ENCODE measurements around the gene ACTN2. TPM values are rescaled to one million over a fixed set of nuclear protein-coding genes. Genes with fewer than 3 reads are reported as not detected.

Gene ACTN2
- total and polyA plus RNA-seq, 2 donors (not counting 3 experiments of a cell fraction or from before 2014, with no cell fraction given) = 0.22 to 0.55 TPM

DNA sequence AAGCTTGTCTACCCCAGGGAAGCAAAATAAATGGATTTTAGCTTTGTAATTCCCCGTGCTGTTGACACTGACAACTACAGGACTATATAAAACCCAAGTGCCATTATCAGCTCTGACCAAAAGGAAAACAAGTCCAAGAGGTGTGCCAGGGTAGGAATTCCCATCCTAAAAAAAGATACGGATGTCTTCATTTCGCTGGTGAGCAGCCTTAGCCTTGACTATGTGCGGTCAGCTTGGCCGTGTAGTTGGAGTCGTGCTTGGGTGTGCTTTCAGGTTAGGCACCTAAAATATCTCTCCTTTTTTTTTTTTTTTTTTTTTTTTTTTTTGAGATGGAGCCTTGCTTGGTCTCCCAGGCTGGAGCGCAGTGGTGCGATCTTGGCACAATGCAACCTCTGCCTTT lies 28.9 kb upstream of the ACTN2 start:
- POLR2A ChIA-PET = no interaction called here
- Histone ChIP-seq H3K27ac (ENCODE audit: insufficient read depth, low read depth, low read length) (no peak overlapping the region), H3K9ac (replicated peaks; ENCODE audit: extremely low read depth, insufficient read depth, low read length) (no peak overlapping the region), H4K20me1 (replicated peaks; ENCODE audit: control insufficient read depth, extremely low read depth, insufficient read depth, low read length) (no peaks in the 10 kb centered on the region), H3K27me3 (ENCODE audit: control insufficient read depth in 2 of 2, insufficient read depth in 2 of 2, low read length in 2 of 2) (no peaks in the 10 kb centered on the region), H3K4me2 (ENCODE audit: insufficient read depth, low read length) (no peak overlapping the region), H3K9me3 (replicated peaks; ENCODE audit: control insufficient read depth, insufficient read depth, low read length) (no peaks in the 10 kb centered on the region), H3K9me1 (replicated peaks; ENCODE audit: control insufficient read depth, extremely low read depth, insufficient read depth, low read length) (no peaks in the 10 kb centered on the region), H2AFZ (ENCODE audit: low read depth, low read length) (no peak overlapping the region), H3K4me1 (ENCODE audit: control insufficient read depth, extremely low read depth, insufficient read depth, low read length) (no peaks in the 10 kb centered on the region), H3K36me3 (ENCODE audit: control insufficient read depth in 2 of 2, extremely low read depth in 1 of 2, insufficient read depth in 2 of 2, low read length in 2 of 2) (no peaks in the 10 kb centered on the region), H3K4me3 (replicated peaks in 1 of 3; ENCODE audit: insufficient read depth in 1 of 3, low read depth in 1 of 3, low read length in 3 of 3) (no peak overlapping the region), H3K79me2 (ENCODE audit: control insufficient read depth, insufficient read depth, low read length) (no peaks in the 10 kb centered on the region)
- no peak for FAIRE-seq
- BruUV-seq (replicated peaks) = no TSS peak
- dilution Hi-C loops (cut with MboI; ENCODE audit: extremely low pct_ligation_motif_present, low sequenced_read_pairs) = no loop called here
- CTCF ChIA-PET = no interaction called here
- TF ChIP-seq EZH2 (IDR thresholded peaks at IDR 0.05; ENCODE audit: borderline replicate concordance, low read depth, low read length, severe bottlenecking) = no peak
- TF ChIP-seq JUN (IDR thresholded peaks at IDR 0.05; ENCODE audit: borderline replicate concordance, insufficient read depth, insufficient read length, low read depth) = no peak
- no peak for TF ChIP-seq MYC (IDR thresholded peaks at IDR 0.05; ENCODE audit: low read depth, low read length)
- TF ChIP-seq GATA2 (IDR thresholded peaks at IDR 0.05; ENCODE audit: insufficient read depth, insufficient read length, low read depth, low read length) = no peak
- intact Hi-C loops (cut with micrococcal nuclease) = no loop called here
- no peak for DNase-seq (ENCODE audit: low read depth, low spot score)

DNA sequence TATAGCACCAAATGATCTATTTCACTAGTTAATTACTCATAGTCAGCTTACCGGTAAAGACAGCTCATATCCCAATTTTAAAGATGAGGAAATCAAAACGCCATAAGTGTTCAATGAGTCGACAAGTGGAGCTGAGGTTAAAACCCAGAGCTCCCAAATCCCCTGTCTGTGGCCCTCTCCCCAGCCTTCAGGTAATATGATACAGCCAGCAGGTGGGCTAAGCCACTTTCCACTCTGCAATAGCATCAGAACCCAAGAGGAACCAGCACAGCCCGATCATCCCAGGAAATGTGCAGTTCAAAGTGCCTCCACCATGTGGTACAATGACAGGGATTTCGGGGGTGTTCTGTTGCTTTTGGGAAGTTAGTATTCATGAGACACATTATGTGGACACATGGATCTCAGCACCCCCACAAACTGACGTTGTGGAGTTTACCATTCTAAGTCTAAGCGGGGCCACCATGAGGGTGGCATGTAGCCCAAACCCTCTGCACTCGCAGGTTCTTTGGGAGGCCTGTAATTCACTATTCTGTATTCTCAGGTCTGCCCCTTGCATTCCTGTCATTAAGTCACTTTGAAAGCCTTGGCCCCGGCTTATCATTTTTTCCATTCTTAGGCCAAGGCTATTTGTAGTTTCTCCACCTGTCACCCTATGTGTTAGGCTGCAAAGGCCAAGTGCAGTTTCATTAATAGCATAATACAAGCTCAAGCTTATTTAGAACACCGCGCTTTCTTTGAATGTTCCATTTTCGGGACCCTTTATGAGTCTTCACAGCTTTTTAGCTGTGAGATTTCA lies 26.3 kb upstream of the ACTN2 start:
- H2AFZ ChIP-seq (ENCODE audit: low read depth, low read length) = no peak overlapping the region
- no peak overlapping the region for H3K4me2 ChIP-seq (ENCODE audit: insufficient read depth, low read length)
- H3K9ac ChIP-seq (replicated peaks; ENCODE audit: extremely low read depth, insufficient read depth, low read length) = no peak overlapping the region
- H4K20me1 ChIP-seq (replicated peaks; ENCODE audit: control insufficient read depth, extremely low read depth, insufficient read depth, low read length) = no peaks in the 10 kb centered on the region
- no peak for FAIRE-seq
- intact Hi-C loops (cut with micrococcal nuclease) (loop anchor here (2.0 kb wide), 1 partner anchor 13 kb away; no protein-coding TSS in a partner anchor), dilution Hi-C loops (cut with MboI; ENCODE audit: extremely low pct_ligation_motif_present, low sequenced_read_pairs) (no loop called here)
- H3K27me3 ChIP-seq (ENCODE audit: control insufficient read depth in 2 of 2, insufficient read depth in 2 of 2, low read length in 2 of 2) = no peaks in the 10 kb centered on the region
- H3K36me3 ChIP-seq (ENCODE audit: control insufficient read depth in 2 of 2, extremely low read depth in 1 of 2, insufficient read depth in 2 of 2, low read length in 2 of 2) = no peaks in the 10 kb centered on the region
- no peaks in the 10 kb centered on the region for H3K9me3 ChIP-seq (replicated peaks; ENCODE audit: control insufficient read depth, insufficient read depth, low read length)
- no peaks in the 10 kb centered on the region for H3K79me2 ChIP-seq (ENCODE audit: control insufficient read depth, insufficient read depth, low read length)
- no peak overlapping the region for H3K27ac ChIP-seq (ENCODE audit: insufficient read depth, low read depth, low read length)
- POLR2A ChIA-PET = no interaction called here
- no peak overlapping the region for H3K4me3 ChIP-seq (replicated peaks in 1 of 3; ENCODE audit: insufficient read depth in 1 of 3, low read depth in 1 of 3, low read length in 3 of 3)
- no peak for DNase-seq (ENCODE audit: low read depth, low spot score)
- TF ChIP-seq FOS (IDR thresholded peaks at IDR 0.05; ENCODE audit: borderline replicate concordance, insufficient read depth, low read length) (no peak), EZH2 (IDR thresholded peaks at IDR 0.05; ENCODE audit: borderline replicate concordance, low read depth, low read length, severe bottlenecking) (no peak), MYC (IDR thresholded peaks at IDR 0.05; ENCODE audit: low read depth, low read length) (no peak), POLR2A (IDR thresholded peaks at IDR 0.05; ENCODE audit: low read depth, low read length) (no peak), POLR2AphosphoS5 (IDR thresholded peaks at IDR 0.05; ENCODE audit: insufficient read depth, low read depth, low read length) (no peak), GATA2 (IDR thresholded peaks at IDR 0.05; ENCODE audit: insufficient read depth, insufficient read length, low read depth, low read length) (no peak), CTCF (IDR thresholded peaks at IDR 0.05; ENCODE audit: extremely low read depth in 1 of 2, insufficient read depth in 1 of 2, low read depth in 1 of 2, low read length in 2 of 2) (no peak), JUN (IDR thresholded peaks at IDR 0.05; ENCODE audit: borderline replicate concordance, insufficient read depth, insufficient read length, low read depth) (no peak)
- TF ChIP-seq, protein P1, sequence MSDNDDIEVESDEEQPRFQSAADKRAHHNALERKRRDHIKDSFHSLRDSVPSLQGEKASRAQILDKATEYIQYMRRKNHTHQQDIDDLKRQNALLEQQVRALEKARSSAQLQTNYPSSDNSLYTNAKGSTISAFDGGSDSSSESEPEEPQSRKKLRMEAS (IDR thresholded peaks at IDR 0.05; ENCODE audit: insufficient read depth, insufficient read length) = no peak
- H3K9me1 ChIP-seq (replicated peaks; ENCODE audit: control insufficient read depth, extremely low read depth, insufficient read depth, low read length) = no peaks in the 10 kb centered on the region
- H3K4me1 ChIP-seq (ENCODE audit: control insufficient read depth, extremely low read depth, insufficient read depth, low read length) = no peaks in the 10 kb centered on the region
- CTCF ChIA-PET = no interaction called here
- BruUV-seq (replicated peaks) = no TSS peak

Data from endothelial cell of umbilical vein (primary cell).